Stimulated activated CD4-positive, alpha-beta T cell treated with anti-CD3 and anti-CD28 coated beads, Interleukin-2, amount 100 ng/mL, for 24 hours (primary cell): Measurements from ENCODE around the gene DGAT2L6.
A peak's percentile ranks its signal among the peaks of the same experiment; 100 is the strongest.

ENCODE experiments used
- DNase-seq, 2 donors: peaks; one replicate each; pipeline ENCODE4 v3.0.0-alpha.2; 2020

Gene DGAT2L6

GRCh38 chrX:70176938-70177533 lies at the start of gene DGAT2L6:
Gene DGAT2L6, plus strand, starts transcription at chrX:70177483. Its CDS starts 100 bp downstream, at chrX:70177583.
- DNase-seq, result no peak

GRCh38 chrX:70128071-70128470 lies 49.2 kb upstream of the DGAT2L6 start:
- no peak for DNase-seq

GRCh38 chrX:70129816-70130215 lies 47.5 kb upstream of the DGAT2L6 start:
- DNase-seq, result no peak

- no peak for DNase-seq
Observed at GRCh38 chrX:70132224-70132623, 45.1 kb upstream of the DGAT2L6 start.

GRCh38 chrX:70132877-70133302 lies 44.4 kb upstream of the DGAT2L6 start:
- no peak for DNase-seq

GRCh38 chrX:70133303-70134115 lies 43.8 kb upstream of the DGAT2L6 start, which contains the start of gene IGBP1:
Gene IGBP1, plus strand, starts transcription at chrX:70133447. Its CDS starts 501 bp downstream, at chrX:70133948.
- DNase-seq, result peak; percentile 71 to 72

- no peak for DNase-seq
Observed at GRCh38 chrX:70134116-70134477, 43.2 kb upstream of the DGAT2L6 start.

GRCh38 chrX:70138622-70139021 lies 38.7 kb upstream of the DGAT2L6 start:
- DNase-seq, result no peak

- DNase-seq, result no peak
Observed at GRCh38 chrX:70139736-70140135, 37.5 kb upstream of the DGAT2L6 start.

GRCh38 chrX:70141373-70141772 lies 35.9 kb upstream of the DGAT2L6 start:
- DNase-seq, result no peak

GRCh38 chrX:70166601-70167590 lies 10.4 kb upstream of the DGAT2L6 start:
- no peak for DNase-seq

- DNase-seq, result no peak
Observed at GRCh38 chrX:70168238-70169188, 8.8 kb upstream of the DGAT2L6 start.

- DNase-seq, result no peak
Observed at GRCh38 chrX:70169281-70169680, 8.0 kb upstream of the DGAT2L6 start.

- DNase-seq, result no peak
Observed at GRCh38 chrX:70171624-70172023, 5.7 kb upstream of the DGAT2L6 start.

GRCh38 chrX:70172221-70172620 lies 5.1 kb upstream of the DGAT2L6 start:
- no peak for DNase-seq

- DNase-seq, result no peak
Observed at GRCh38 chrX:70172964-70173363, 4.3 kb upstream of the DGAT2L6 start.

- no peak for DNase-seq
Observed at GRCh38 chrX:70174754-70175153, 2.5 kb upstream of the DGAT2L6 start.

GRCh38 chrX:70175338-70175737 lies 1.9 kb upstream of the DGAT2L6 start:
- no peak for DNase-seq

- DNase-seq, result no peak
Observed at GRCh38 chrX:70183091-70183490, 5.8 kb downstream of the DGAT2L6 start.

GRCh38 chrX:70190225-70190624 lies 12.9 kb downstream of the DGAT2L6 start:
- DNase-seq, result no peak

- peak; percentile 59 to 73 for DNase-seq
Observed at GRCh38 chrX:70196961-70197720, 19.9 kb downstream of the DGAT2L6 start.
